Stomach (tissue), 4 donors: Measurements from ENCODE around the gene USP43.

Experiments used
- EP300 ChIP-seq: sonication (generic); formaldehyde crosslinking; IDR thresholded peaks from one replicate; pipeline ENCODE4 v1.6.1; 2017; ENCODE audit warnings: antibody characterized with exemption
- POLR2A ChIP-seq, 4 donors: fragments of 450-650 bp; IDR thresholded peaks; one replicate each; pipeline ENCODE4 v1.6.1; 2016; ENCODE audit warnings: antibody characterized with exemption in 4 of 4, control low read depth in 2 of 4, mild to moderate bottlenecking in 1 of 4, moderate library complexity in 1 of 4
- POLR2AphosphoS5 ChIP-seq, 3 donors: sonication (generic); formaldehyde crosslinking; IDR thresholded peaks; one replicate each; pipeline ENCODE4 v1.6.1; 2016; ENCODE audit warnings: antibody characterized with exemption in 3 of 3
- TF ChIP-seq, protein P1 (sequence below), 7 experiments: fragments of 450-650 bp in 4 of 7; fragments of 200-600 bp in 3 of 7; sonication (generic) in 3 of 7; IDR thresholded peaks; one replicate each; pipeline ENCODE4 v1.5.1; 2016 to 2019; ENCODE audit warnings: antibody characterized with exemption in 7 of 7, control low read depth in 2 of 7, mild to moderate bottlenecking in 1 of 7

DNA sequence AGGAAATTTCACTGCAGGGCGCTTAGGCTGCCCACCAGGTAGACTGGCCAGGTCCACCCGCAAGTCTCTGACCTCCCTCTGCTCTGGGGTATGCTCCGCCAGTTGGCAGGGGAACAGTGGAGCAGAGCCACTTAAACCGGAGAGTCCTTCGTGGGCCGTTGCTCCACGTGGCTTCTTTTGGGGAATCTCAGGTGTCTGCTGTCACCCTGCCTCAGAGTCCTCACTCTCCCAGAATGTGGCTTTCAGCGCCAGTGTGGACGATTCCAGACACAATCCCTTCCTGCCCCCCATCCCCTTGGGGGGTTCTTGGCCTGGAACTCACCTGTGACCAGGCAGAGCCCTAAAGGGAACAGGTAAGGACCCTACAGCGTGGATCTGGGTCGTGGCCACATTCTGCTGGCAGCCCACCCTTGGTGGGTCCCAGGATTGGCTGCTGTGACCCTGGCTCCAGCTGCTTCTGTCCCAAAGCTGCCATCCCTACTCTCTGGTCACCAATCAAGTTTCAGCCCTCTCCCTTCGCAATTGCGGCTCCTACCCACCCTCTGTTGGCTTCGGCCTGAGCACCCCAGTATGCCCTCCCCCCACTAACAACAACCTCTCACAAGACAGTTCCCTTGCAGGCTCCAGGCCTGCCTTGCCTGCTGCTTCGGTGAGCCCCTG lies 123.8 kb downstream of the USP43 start:
- TF ChIP-seq, protein P1, sequence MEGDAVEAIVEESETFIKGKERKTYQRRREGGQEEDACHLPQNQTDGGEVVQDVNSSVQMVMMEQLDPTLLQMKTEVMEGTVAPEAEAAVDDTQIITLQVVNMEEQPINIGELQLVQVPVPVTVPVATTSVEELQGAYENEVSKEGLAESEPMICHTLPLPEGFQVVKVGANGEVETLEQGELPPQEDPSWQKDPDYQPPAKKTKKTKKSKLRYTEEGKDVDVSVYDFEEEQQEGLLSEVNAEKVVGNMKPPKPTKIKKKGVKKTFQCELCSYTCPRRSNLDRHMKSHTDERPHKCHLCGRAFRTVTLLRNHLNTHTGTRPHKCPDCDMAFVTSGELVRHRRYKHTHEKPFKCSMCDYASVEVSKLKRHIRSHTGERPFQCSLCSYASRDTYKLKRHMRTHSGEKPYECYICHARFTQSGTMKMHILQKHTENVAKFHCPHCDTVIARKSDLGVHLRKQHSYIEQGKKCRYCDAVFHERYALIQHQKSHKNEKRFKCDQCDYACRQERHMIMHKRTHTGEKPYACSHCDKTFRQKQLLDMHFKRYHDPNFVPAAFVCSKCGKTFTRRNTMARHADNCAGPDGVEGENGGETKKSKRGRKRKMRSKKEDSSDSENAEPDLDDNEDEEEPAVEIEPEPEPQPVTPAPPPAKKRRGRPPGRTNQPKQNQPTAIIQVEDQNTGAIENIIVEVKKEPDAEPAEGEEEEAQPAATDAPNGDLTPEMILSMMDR (IDR thresholded peaks at IDR 0.05) = no peak
- TF ChIP-seq POLR2A (IDR thresholded peaks at IDR 0.05) (no peak), EP300 (no peak), POLR2AphosphoS5 (IDR thresholded peaks at IDR 0.05) (no peak)
